HL-60 (cell line): Measurements from ENCODE around the gene FAM174C.

Experiments used
- DNase-seq, 2 experiments: peaks; one replicate each; pipeline ENCODE4 v3.0.0-alpha.2; 2010 to 2020; ENCODE audit warnings: low read depth in 1 of 2, low spot score in 1 of 2
- H3K27ac ChIP-seq: fragments of 250-450 bp; sonication (Bioruptor Pico); replicated peaks from 2 replicates; pipeline ENCODE4 v1.5.1; 2020; ENCODE audit warnings: mild to moderate bottlenecking, moderate library complexity
- H3K27me3 ChIP-seq: fragments of 250-450 bp; sonication (Bioruptor Pico); 2 replicates; pipeline ENCODE4 v1.5.1; 2021; ENCODE audit warnings: mild to moderate bottlenecking, moderate library complexity; ENCODE audit not compliant: insufficient read depth, poor library complexity, severe bottlenecking
- H3K4me3 ChIP-seq: replicated peaks from 2 replicates; pipeline ENCODE4 v1.5.1; 2011; ENCODE audit warnings: mild to moderate bottlenecking, control low read depth, low read length; ENCODE audit not compliant: insufficient read depth
- GABPA ChIP-seq: IDR thresholded peaks from 2 replicates; pipeline ENCODE4 v1.6.1; 2012; ENCODE audit warnings: low read depth
- POLR2AphosphoS5 ChIP-seq: IDR thresholded peaks from 2 replicates; pipeline ENCODE4 v1.6.1; 2012; ENCODE audit warnings: low read depth
- SPI1 ChIP-seq: IDR thresholded peaks from 2 replicates; pipeline ENCODE4 v1.6.1; 2012; ENCODE audit warnings: low read depth, mild to moderate bottlenecking, borderline replicate concordance
- TF ChIP-seq, protein P1 (sequence below): IDR thresholded peaks from 2 replicates; pipeline ENCODE4 v1.6.1; 2012; ENCODE audit warnings: low read depth; ENCODE audit not compliant: insufficient replicate concordance
- TF ChIP-seq, protein P2 (sequence below): IDR thresholded peaks from one replicate; pipeline ENCODE4 v1.5.1; 2011; ENCODE audit warnings: low read length, control low read depth, inconsistent platforms; ENCODE audit not compliant: insufficient read depth

FAM174C gene

DNA sequence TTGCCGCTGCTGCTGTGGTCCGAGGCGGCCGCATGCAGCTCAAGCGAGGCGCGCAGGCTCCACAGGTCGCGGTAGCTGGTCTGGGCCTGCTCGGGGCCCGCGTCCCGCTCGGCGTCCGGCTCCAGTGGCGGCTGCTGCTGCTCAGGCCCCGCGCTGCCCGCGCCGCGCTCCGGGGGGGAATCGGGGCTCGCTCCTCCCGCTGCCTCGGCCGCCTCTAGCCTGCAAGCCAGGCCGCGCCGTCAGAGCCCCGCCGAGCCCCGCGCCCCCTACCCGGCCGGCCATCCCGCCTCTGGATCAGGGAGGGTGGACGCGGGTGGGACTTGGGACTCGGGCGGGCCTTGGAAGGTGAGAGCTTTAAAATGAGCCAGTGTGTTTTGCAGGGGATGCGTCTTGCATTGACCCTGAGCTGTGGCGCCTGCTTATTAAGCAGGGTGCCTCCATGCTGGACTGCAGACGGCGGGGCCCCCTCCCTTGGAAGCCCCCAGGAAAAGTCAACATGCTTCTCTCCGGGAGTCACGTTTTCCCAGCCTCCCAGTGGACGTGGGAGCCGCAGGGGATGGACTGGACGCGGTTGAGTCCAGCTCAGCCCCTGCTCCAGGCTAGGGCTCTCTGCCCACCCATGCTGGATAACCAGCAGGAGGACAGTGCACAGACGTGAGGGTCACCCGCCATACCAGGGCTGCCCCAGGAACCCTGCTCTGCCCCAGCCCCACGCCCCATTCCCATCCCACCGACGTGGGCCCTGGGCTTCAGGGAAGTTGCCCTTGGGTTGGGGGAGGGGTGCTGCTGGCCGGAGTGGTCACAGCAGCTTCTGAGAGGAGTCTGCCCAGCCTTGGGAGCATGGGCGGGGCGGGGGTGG, 45.2 kb upstream of the FAM174C start:
- no peak for DNase-seq
- TF ChIP-seq GABPA (no peak), SPI1 (no peak), POLR2AphosphoS5 (no peak)
- TF ChIP-seq, protein P1, sequence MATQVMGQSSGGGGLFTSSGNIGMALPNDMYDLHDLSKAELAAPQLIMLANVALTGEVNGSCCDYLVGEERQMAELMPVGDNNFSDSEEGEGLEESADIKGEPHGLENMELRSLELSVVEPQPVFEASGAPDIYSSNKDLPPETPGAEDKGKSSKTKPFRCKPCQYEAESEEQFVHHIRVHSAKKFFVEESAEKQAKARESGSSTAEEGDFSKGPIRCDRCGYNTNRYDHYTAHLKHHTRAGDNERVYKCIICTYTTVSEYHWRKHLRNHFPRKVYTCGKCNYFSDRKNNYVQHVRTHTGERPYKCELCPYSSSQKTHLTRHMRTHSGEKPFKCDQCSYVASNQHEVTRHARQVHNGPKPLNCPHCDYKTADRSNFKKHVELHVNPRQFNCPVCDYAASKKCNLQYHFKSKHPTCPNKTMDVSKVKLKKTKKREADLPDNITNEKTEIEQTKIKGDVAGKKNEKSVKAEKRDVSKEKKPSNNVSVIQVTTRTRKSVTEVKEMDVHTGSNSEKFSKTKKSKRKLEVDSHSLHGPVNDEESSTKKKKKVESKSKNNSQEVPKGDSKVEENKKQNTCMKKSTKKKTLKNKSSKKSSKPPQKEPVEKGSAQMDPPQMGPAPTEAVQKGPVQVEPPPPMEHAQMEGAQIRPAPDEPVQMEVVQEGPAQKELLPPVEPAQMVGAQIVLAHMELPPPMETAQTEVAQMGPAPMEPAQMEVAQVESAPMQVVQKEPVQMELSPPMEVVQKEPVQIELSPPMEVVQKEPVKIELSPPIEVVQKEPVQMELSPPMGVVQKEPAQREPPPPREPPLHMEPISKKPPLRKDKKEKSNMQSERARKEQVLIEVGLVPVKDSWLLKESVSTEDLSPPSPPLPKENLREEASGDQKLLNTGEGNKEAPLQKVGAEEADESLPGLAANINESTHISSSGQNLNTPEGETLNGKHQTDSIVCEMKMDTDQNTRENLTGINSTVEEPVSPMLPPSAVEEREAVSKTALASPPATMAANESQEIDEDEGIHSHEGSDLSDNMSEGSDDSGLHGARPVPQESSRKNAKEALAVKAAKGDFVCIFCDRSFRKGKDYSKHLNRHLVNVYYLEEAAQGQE = no peak
- TF ChIP-seq, protein P2, sequence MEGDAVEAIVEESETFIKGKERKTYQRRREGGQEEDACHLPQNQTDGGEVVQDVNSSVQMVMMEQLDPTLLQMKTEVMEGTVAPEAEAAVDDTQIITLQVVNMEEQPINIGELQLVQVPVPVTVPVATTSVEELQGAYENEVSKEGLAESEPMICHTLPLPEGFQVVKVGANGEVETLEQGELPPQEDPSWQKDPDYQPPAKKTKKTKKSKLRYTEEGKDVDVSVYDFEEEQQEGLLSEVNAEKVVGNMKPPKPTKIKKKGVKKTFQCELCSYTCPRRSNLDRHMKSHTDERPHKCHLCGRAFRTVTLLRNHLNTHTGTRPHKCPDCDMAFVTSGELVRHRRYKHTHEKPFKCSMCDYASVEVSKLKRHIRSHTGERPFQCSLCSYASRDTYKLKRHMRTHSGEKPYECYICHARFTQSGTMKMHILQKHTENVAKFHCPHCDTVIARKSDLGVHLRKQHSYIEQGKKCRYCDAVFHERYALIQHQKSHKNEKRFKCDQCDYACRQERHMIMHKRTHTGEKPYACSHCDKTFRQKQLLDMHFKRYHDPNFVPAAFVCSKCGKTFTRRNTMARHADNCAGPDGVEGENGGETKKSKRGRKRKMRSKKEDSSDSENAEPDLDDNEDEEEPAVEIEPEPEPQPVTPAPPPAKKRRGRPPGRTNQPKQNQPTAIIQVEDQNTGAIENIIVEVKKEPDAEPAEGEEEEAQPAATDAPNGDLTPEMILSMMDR = no peak
- H3K27me3 ChIP-seq = no peaks in the 10 kb centered on the region
- no peak overlapping the region for H3K4me3 ChIP-seq
- H3K27ac ChIP-seq = no peak overlapping the region

DNA sequence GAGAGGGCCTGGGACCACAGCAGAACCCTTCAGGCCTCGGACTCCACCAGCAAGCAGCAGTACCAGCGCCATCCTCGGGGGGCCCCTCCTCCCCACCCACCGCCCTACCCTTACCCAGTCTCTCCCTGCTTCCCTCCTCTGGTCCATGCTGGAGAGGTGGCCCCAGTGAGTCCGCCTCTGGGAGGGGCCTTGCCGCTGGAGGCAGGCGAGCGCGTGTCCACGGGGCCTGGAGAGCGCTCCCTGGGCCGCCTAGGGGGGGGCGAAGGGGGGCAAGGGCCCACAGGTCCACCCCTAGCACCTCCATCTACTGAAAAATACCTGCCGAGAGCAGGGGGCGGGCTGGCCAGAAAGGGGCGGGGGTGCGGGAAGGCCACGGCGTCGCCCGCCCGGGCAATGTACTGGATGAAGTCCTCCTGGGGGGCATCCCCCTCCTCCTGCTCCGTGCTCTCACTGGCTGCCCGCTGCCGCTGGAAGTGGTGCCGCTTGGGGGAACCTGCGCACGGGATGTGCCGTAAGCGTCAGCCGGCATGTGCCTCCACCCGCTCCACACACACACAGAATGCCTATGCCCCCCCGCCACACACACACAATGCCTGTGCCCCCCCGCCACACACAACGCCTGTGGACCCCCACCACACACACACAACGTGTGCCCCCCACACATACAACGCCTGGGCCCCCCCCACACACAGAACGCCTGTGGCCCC, 44.4 kb upstream of the FAM174C start:
- no peak overlapping the region for H3K4me3 ChIP-seq
- TF ChIP-seq GABPA = no peak
- no peak overlapping the region for H3K27ac ChIP-seq
- DNase-seq = no peak
- H3K27me3 ChIP-seq = peaks cover 6% of the 10 kb centered on the region

GRCh38 chr19:1231729-1232637, 43.3 kb upstream of the FAM174C start:
- Histone ChIP-seq H3K4me3 (no peak overlapping the region), H3K27ac (no peak overlapping the region), H3K27me3 (peaks cover 14% of the 10 kb centered on the region)
- DNase-seq = no peak
- TF ChIP-seq SPI1 = no peak

DNA sequence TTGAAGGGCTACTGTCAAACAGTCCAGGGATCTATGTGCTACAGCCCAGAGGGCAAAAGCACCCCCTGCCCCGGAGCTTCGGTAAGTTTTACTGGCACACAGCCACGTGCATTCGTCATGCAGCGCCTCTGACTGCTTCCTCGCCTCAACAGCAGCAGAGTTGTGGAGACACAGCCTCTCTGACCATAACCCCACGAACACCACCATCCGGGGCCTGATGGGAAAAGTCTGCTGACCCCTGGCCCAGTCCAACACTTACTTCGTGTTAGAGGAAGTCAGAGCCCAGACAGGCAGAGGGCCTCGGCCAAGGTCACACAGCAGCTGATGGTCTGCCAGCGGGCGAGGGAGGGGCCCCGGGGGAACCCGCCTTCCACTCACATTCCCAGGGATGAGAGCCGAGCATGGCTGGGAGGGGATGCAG, 42.7 kb upstream of the FAM174C start:
- H3K4me3 ChIP-seq = no peak overlapping the region
- no peak overlapping the region for H3K27ac ChIP-seq

More for the DNA sequence above, 42.7 kb upstream of the FAM174C start:
- DNase-seq = no peak
- H3K27me3 ChIP-seq = peaks cover 18% of the 10 kb centered on the region
- TF ChIP-seq GABPA = no peak
- TF ChIP-seq, protein P2 = no peak
- TF ChIP-seq, protein P1 = no peak
- TF ChIP-seq POLR2AphosphoS5 = no peak
- TF ChIP-seq SPI1 = no peak
